GM12864 (cell line): Measurements from ENCODE around the gene PPP1R15A.
"Not testable (repeated sequence)": the region's sequence is repeated elsewhere in the genome, so short reads cannot be mapped to it uniquely, and the experiment has no call there.

ENCODE experiments used
- DNase-seq: peaks from one replicate; pipeline ENCODE4 v3.0.0-alpha.2; 2011; ENCODE audit warnings: low read depth
- H3K4me3 ChIP-seq: 2 replicates; pipeline ENCODE4 v1.5.1; 2011; ENCODE audit warnings: mild to moderate bottlenecking, low read depth, low read length, control low read depth
- CTCF ChIP-seq: IDR thresholded peaks from 2 replicates; pipeline ENCODE4 v1.5.1; 2011; ENCODE audit warnings: low read depth, mild to moderate bottlenecking, moderate library complexity, low read length, control low read depth, inconsistent platforms; ENCODE audit errors: missing control alignments

PPP1R15A gene

GRCh38 chr19:48844472-48844871 lies 27.7 kb upstream of the PPP1R15A start:
- H3K4me3 ChIP-seq, result no peak overlapping the region
- no peak for TF ChIP-seq CTCF
- no peak for DNase-seq

- DNase-seq, result no peak
- TF ChIP-seq CTCF, result no peak
- no peak overlapping the region for H3K4me3 ChIP-seq
These were observed 26.8 kb upstream of the PPP1R15A start for GRCh38 chr19:48845384-48845783.

GRCh38 chr19:48846659-48847058 lies 25.6 kb upstream of the PPP1R15A start:
- H3K4me3 ChIP-seq, DNase-seq: not testable (repeated sequence)

- H3K4me3 ChIP-seq, result no peak overlapping the region
- TF ChIP-seq CTCF, result no peak
- no peak for DNase-seq
These were observed 19.9 kb upstream of the PPP1R15A start for GRCh38 chr19:48852292-48852691.

- TF ChIP-seq CTCF, result no peak
- no peak for DNase-seq
- H3K4me3 ChIP-seq, result no peak overlapping the region
These were observed 18.7 kb upstream of the PPP1R15A start for GRCh38 chr19:48853483-48853882.

GRCh38 chr19:48854103-48854502 lies 18.1 kb upstream of the PPP1R15A start:
- no peak for DNase-seq
- no peak overlapping the region for H3K4me3 ChIP-seq
- no peak for TF ChIP-seq CTCF

GRCh38 chr19:48856921-48857320 lies 15.3 kb upstream of the PPP1R15A start:
- no peak for DNase-seq
- no peak overlapping the region for H3K4me3 ChIP-seq
- no peak for TF ChIP-seq CTCF
